ENCODE data around the gene CASS4.

- no peak for TF ChIP-seq EP300 (IDR thresholded peaks at IDR 0.05)
- no peak for TF ChIP-seq CTCF (IDR thresholded peaks at IDR 0.05)
- TF ChIP-seq POLR2A (IDR thresholded peaks at IDR 0.05) = no peak
- TF ChIP-seq POLR2AphosphoS5 (IDR thresholded peaks at IDR 0.05) = no peak
Measured at GRCh38 chr20:56388882-56389281, 23.2 kb upstream of the CASS4 start.

All from gastroesophageal sphincter (tissue), 3 donors.